Stimulated activated CD8-positive, alpha-beta memory T cell treated with anti-CD3 and anti-CD28 coated beads, Interleukin-7, amount 100 ng/mL, for 24 hours (primary cell): ENCODE results near the gene XPO1.
"Not testable (repeated sequence)": the region's sequence is repeated elsewhere in the genome, so short reads cannot be mapped to it uniquely, and the experiment has no call there.

Experiments
- DNase-seq: peaks from one replicate; pipeline ENCODE4 v3.0.0-alpha.2; 2020; ENCODE audit warnings: low read depth

Gene XPO1

DNA sequence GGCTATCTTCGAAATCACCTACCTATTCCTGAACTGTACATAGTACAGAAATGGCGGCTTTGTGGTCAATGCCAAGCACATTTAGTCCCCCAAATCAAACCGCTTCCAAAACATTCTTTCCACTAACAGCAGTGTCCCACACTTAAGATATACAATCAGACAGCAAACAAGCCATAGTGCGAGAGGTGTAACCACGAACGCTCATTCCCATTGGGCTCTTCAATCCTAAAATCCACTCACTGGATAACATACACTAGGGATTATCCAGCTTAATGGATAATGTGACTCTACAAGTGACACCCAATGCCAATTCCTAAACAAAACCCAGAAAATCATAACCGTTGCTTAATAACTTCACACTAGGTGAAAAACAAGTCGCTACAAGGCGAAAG, 2.0 kb downstream of the XPO1 start:
- DNase-seq, result no peak

DNA sequence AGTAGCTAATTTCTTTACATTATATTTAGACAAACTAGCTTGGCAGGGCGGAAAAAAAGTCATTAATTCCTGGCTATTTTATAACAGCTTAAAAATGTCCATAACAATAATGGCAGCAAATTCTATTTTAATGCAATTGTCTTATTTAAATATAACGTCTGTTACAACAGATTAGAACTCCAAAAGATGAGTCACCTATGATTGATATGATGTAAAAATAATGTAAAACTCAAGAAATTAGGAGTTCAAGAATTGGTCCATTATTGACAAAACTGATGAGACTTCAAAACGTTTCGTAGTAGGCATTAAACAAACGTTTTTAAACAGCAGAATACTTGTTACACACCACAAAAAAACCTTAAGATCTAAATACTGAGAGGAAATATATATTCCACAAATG, 2.7 kb downstream of the XPO1 start:
- DNase-seq, result no peak

DNA sequence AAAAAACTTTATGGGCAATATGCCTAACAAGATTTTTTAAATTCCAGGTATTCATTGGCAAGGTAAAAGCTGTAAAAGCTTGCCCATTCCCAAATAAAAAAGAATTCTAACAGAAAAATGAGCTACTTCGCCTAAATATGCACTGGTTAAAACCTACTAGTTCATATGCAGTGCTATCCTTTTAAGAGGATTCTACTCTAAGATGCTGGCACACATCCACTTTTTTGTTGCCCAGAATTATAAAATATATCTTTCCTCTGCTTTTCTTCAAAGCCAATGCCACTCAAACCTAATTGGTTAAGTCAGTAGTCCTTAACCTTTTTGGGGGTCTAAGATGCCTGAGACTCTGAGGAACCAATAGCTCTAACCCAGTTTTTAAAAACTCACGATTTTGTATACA, 3.2 kb downstream of the XPO1 start:
- DNase-seq, result no peak

DNA sequence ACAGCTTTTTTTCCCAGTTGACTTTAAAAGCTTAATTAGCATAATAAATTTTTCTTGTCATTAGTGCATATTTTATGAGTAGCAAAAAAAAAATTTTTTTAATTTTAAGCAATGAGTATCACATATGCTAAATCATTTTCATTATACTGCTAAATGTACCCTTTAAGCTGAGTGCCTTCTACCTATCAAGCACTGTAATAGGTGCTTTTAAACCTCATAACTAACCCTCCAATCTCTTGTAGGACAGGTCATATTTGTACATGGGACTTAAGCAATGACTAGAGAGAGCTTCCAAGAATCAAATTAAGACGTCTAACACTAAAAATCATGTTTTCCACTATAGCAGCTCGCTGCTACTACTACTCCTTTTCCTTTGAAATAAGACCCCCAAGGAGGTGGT, 7.4 kb downstream of the XPO1 start:
- no peak for DNase-seq

DNA sequence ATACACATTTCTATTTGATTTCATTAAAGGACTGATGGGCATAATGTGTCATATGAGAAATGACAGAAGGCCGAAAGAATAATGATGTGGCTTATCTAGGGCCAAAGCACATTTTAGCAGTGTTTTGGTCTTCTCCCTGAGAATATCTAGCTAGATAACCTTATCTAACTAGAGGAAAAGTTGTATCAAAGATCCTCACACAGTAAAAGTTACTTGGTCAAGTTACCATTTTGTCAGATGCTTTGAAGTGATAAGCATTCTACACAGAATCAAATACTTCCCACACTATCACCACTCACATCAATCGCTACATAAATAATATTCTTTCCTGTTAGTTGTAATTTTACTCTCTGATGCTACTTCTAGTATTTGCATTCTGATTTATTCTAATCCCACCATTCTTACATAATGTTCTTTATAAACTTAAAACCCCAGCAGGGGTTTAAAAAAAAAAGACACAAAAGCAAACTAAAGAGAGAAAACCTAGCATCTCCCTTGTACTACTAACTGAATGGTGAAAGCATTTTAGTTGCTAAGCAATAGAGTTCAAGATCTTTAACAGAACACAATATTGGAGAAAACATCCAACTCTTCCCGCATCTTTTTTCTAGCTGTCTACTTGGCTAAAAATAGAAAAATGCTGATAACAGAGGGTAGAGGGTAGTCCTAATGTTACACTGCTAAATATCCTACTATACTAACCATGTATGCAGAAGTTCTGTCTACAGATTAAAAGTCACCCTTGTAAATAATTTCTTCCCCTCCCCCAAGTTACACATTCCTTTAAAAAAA, 8.0 kb downstream of the XPO1 start:
- no peak for DNase-seq

DNA sequence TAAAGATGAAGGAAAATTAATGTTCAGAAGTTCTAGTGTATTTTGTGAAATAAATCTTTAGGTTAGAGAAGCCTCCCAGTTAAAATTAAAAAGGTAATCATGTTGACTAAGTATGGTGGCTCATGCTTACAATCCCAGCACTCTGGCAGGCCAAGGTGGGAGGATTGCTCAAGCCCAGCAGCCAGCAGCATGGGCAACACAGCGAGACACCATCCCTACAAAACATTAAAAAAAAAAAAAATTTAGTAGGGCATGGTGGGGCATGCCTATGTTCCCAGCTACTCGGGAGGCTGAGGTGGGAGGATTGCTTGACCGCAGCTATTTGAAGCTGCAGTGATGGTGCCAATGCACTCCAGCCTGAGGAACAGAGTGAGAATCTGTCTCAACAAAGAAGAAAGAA, 17.9 kb downstream of the XPO1 start:
- no peak for DNase-seq

DNA sequence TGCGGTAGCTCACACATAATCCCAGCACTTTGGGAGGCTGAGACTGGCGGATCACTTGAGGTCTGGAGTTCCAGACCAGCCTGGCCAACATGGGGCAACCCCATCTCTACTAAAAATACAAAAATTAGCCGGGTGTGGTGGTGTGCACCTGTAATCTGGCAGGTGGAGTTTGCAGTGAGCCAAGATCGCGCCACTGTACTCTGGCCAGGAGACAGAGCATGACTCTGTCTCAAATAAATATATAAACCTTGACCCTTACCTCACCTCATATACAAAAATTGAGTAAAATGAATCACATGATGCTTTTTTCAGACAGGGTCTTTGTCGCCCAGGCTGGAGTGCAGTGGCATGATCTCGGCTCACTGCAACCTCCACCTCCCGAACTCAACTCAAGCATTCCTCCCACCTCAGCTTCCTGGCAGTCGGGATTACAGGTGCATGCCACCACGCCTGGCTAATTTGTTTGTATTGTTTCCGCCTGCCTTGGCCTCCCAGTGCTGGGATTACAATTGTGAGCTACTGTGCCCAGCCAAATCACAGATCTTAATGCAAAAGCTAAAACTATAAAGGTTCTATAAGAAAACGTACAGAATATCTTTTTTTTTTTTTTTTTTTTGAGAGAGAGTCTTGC, 25.3 kb downstream of the XPO1 start:
- DNase-seq, result no peak

DNA sequence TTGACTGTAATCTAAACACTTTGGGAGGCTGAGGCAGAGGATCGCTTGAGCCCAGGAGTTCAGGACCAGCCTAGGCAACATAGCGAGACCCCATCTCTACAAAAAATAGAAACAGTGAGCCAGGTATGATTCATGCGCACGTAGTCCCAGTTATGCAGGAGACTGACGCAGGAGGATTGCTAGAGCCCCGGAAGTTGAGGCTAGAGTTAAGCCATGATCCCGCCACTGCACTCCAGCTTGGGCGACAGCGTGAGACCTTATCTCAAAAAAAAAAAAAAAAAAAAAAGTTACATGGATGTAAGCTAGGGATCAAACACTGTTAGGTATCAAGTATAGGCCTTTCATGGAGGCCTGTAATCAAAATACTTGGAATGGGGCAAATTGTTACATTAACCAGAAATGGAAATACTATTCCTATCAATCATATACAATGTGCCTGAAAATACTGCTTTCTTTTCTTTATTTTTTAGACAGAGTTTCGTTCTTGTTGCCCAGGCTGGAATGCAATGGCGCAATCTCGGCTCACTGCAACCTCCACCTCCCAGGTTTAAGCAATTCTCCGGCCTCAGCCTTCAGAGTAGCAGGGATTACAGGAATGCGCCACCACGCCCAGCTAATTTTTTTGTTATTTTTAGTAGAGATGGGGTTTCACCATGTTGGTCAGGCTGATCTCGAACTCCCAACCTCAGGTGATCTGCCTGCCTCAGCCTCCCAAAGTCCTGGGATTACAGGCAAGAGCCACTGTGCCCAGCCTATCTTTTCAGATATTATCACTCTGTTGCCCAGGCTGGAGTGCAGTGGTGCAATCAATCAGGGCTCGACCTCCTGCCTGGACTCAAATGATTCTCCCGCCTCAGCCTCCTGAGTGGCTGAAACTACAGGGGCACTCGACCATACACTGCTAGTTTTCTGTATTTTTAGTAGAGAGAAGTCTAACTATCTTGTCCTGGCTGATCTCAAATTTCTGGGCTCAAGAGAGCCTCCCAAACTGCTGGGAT, 27.2 kb downstream of the XPO1 start:
- no peak for DNase-seq

DNA sequence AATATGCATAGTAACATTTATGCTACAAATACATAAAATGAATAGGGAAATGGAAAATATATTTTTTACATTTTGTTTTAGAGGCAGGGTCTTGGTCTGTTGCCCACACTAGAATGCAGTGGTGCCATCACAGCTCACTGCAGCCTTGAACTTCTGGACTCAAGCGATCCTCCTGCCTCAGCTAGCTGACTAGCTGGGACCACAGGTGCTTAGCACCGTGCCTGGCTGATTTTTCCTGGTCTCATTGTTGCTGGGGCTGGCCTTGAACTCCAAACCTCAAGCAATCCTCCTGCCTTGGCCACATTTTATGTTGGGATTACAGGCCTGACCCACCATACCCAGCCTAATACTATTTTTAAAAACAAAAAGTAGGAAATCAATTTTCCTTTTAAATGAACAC, 33.2 kb downstream of the XPO1 start:
- no peak for DNase-seq

DNA sequence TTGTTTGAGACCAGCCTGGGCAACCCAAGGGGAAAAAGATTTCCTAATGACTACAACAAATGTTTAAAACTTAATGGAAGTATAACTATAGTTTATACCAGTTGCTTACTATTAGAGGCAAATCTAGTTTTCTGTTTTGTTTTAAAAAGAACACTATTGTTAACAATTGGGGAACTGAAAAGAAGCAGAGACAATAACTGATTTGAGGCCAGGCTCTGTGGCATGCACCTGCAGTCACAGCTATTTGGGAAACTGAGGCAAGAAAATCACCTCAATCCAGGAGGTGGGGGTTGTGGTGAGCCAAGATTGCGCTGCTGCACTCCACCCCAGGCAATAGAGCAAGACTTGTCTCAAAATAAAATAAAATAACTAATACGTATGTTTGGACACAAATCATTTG, 39.1 kb downstream of the XPO1 start:
- DNase-seq, result no peak

DNA sequence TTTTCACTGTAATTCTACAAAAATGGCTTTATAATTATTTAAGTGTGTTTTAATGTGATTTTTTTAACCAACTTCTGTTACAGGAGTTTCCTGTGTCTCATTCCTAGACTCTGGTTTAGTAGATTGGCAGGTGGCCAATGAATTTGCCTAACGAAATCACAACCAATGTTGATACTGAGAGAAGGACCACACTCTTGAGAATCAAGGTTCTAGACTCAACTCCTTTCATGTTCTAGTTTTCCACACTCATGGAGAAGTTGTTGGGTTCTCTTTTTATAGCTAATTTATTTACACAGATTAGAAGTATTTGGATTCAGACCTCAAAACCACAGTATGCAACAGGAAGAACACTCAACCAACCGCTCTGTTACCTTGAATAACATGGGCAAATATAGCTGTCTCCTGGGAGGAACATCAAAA, 44.6 kb downstream of the XPO1 start:
- DNase-seq, result no peak

DNA sequence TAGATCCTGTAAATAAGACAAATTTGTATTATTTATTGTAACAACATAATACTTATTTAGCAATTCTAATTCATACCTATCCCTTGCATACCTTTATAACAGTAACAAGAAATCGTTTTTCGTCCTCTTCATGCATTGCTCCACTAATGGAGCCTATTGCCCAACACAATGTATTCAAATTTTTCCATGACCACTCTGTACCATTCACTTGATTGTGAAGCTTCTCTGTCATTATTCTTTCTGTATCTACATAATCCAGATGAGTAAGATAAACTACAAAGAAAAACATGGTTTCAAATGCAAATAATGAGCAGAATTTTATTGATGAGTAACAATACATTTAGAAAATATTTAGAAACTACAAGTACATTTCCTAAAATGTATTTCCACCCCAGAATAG, 45.7 kb downstream of the XPO1 start:
- DNase-seq, result no peak

DNA sequence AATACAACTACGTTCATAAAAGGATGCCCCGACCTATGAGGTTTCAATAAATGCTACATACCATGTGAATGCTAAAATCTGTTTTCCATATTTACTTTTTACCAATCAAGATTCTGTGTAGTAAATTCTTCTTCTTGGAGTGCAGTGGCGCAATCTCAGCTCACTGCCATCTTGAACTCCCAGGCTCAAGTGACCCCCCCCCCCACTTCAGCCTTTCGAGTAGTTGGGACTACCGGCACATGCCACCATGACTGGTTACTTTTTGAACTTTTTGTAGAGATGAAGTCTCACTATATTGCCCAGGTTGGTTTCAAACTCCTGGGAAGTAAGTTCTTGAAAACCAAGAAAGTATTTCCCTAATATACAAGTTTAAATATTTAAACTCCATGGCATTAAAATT, 52.9 kb downstream of the XPO1 start:
- DNase-seq, result no peak

DNA sequence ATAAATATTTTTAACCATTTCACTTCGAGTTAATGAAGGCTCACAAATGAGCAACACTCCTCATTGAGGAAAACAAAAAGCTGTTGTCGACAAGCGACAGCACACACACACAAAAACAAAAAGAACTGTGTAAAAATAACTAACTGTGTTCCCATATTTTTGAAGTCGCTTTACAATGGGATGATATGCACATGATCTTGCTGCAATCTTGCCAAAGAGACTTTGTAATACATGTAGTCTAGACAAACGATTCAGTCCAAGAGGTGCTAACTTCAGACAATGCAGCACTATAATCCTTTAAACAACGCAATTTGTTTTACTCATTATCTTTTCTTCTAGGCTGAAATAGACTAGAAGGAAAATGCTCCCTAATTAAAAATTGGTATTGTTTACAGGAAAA, 60.1 kb downstream of the XPO1 start:
- no peak for DNase-seq

DNA sequence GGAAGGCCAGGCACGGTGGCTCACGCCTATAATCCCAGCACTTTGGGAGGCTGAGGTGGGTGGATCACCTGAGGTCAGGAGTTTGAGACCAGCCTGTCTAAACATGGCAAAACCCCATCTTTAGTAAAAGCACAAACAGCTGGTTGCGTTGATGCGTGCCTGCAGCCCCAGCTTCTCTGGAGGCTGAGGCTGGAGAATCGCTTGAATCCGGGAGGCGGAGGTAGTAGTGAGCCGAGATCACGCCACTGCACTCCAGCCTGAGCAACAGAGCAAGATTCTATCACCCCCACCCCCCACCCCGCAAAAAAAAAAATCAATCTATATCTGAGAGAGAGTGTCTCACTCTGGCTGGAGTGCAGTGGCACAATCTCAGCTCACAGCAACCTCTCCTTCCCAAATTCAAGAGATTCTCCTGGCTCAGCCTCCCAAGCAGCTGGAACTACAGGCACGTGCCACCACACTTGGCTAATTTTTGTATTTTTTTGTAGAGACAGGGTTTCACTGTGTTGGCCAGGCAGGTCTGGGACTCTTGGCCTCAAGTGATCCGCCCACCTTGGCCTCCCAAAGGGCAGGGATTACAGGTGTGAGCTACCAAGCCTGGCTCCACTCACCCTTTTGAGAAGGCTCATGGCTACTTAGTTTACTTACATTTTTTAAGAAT, 61.1 kb downstream of the XPO1 start:
- DNase-seq, result not testable (repeated sequence)

DNA sequence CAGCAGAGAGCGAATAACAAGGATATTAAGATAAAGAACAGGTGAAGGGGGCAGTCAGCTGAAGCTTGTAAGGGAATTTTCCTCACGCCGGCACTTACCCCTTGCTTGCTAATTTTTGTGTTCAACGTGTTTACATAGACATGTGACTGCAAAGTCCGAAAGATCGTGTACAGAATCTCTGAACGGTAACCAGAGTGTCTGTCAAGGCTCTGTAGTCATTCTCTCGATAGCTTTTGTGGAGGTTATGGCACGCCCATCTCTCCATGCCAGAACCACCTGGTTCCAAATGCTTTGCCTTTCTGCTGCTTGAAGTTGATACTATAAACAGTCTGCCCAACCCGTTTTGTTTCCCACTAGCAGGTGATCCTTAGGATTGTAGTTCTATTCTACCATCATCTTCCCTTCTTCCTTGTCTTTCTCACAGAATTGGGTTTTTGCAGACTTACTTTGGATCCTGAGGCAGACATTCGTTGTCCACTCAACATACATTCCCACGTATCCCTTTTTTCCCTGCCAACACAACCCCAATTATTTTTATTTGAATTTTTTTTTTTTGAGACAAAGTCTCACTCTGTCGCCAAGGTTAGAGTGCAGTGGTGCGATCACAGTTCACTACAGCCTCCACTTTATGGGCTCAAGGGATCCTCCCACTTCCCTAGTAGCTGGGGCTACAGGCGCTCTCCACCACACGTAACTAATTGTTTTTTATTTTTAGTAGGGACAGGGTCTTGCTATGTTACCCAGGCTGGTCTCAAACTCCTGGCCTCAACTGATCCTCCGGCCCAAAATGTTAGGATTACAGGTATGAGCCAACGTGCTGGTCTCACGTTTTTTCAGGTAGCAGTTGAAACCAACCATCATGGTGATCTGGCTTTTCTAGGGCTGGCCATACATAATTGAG, 66.0 kb downstream of the XPO1 start:
- no peak for DNase-seq

DNA sequence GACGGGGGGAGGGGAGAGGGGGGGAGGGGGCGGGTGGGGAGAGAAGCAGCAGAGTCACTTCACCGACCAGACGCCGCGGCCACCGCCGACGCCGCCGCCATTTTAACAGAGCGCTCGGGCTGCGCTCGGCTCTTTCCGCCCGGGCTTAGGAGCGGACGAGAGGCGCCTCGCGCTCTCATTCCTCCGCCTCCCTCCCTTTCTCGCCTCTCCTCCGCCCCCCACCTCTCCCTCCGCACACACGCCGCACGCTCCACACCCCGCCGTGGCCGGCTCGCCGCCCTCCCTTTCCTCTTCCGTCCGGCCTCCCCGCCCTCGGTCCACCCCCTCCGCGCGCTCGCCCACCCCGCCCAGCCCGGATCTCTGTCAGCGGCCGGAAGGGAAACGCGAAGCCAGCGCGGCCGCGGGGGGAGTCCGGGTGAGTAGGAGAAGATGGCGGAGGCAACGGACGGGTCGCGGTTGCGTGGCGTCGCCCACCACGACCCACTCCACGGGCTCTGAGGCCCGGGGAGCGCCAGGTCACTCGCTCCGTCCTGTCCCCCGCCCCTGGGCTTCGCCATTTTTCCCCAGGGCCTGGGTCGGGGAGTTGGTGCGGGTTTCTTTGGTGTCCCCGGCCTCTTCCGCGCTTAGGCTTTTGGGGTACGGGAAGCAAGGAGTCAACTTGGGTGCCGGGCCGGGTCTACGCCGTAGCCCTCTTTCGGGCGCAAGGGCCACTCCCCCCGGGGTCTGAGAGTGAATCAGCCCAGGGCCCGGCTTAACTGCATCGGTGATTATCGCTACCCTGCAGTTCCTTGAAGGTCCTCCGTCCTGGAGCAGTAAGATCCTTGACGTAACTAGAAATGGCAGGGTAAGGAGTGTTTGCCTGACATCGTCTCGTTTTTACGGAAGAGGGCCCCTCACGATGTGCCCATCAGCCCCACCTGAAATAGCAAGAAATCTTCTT, 66.9 kb downstream of the XPO1 start, which contains the start of gene USP34:
USP34 (minus strand) TSS at position 123 of the 940 bp plus-strand sequence. CDS start 395 bp downstream, outside the sequence.
- DNase-seq, result peak; percentile 84

DNA sequence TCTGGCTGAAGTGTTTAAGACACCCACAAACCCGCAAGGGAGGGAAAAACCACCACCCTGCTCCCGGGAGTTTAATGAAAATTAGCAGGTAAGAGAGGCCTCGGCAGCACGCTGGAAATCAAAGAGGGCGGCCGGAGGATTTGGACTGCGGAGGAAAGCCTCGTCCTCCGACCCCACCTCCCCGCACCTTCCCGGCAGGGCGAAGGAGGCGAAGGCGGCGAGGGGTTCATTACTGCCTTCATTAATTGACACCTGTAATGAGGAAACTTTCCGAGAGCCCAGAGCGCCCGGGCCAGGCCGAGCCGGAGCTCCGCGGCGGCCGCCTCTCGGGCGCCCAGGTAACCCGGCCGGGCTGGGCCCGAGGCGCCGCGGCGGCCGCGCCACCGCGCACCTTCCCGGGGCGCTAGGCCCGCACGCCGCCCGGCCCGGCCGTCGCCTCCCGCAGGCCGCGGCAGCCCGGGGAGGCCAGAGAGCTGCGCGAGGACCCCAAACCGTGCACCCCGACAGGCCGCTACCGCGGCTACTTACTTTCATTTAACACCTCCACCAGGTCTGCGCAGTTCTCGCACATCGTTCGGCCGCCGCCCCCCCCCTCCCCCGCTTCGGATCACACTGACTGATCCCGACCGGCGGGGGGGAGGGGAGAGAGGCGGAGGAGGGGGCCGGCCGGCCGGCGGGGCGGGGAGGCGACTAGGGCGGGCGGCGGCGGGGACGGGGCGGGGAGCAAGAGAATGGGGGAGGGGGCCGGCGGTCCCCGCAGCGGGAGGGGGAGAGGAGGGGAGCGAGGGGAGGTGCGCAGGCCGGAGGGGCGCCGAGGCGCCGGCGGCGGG, 67.8 kb downstream of the XPO1 start:
- DNase-seq, result peak; percentile 73
